Loucy (cell line): ENCODE results near the gene IQSEC1.

Experiments used
- EZH2phosphoT487 ChIP-seq: fragments of 200-600 bp; IDR thresholded peaks from 2 replicates; pipeline ENCODE4 v1.6.1; 2018; ENCODE audit warnings: antibody characterized with exemption, mild to moderate bottlenecking, moderate library complexity, borderline replicate concordance
- TF ChIP-seq, protein P1 (sequence below): fragments of 200-600 bp; sonication (generic); conservative IDR thresholded peaks from 2 replicates; pipeline ENCODE4 v1.5.1; 2014; ENCODE audit warnings: mild to moderate bottlenecking, antibody characterized with exemption, low read length

DNA sequence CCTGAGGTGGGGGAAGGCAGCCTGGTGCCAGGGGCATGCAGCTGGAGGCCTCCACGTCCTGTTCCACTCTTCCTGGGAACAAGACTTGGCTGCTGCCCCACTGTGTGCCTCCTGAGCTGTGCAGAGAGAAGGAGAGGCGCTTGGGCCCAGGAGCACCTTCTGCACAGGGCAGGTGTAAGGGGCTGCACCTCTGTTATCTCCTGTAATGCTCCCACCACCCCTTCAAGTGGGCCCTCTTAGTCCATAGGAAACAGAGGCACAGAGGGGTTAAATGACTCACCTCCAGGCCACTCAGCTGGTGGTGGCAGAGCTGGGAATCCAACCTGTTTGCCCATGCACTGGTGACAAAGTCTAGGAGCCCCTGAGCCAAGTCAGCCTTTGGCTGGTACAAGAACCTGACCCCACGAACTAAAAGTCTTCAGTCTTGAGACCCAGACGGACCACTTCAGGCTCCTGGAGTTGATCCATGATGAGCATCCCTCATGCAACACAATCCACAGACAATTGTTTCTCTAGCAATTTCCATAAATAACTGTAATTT, 93.2 kb downstream of the IQSEC1 start:
- TF ChIP-seq, protein P1, sequence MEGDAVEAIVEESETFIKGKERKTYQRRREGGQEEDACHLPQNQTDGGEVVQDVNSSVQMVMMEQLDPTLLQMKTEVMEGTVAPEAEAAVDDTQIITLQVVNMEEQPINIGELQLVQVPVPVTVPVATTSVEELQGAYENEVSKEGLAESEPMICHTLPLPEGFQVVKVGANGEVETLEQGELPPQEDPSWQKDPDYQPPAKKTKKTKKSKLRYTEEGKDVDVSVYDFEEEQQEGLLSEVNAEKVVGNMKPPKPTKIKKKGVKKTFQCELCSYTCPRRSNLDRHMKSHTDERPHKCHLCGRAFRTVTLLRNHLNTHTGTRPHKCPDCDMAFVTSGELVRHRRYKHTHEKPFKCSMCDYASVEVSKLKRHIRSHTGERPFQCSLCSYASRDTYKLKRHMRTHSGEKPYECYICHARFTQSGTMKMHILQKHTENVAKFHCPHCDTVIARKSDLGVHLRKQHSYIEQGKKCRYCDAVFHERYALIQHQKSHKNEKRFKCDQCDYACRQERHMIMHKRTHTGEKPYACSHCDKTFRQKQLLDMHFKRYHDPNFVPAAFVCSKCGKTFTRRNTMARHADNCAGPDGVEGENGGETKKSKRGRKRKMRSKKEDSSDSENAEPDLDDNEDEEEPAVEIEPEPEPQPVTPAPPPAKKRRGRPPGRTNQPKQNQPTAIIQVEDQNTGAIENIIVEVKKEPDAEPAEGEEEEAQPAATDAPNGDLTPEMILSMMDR: no peak
- no peak for TF ChIP-seq EZH2phosphoT487
